ENCODE measurements around the gene ALAD.
"Not testable (repeated sequence)": the region's sequence is repeated elsewhere in the genome, so short reads cannot be mapped to it uniquely, and the experiment has no call there.

The ALAD gene

GRCh38 chr9:113421726-113422125, 20.6 kb upstream of the ALAD start:
- H3K36me3 ChIP-seq (ENCODE audit: control insufficient read depth, insufficient read depth, low read length), result no peaks in the 10 kb centered on the region
- H3K4me3 ChIP-seq (ENCODE audit: low read depth, low read length), result no peak overlapping the region
- peaks cover 8% of the 10 kb centered on the region; the same call in 1 of the 2 replicates for H3K4me1 ChIP-seq (ENCODE audit: control insufficient read depth, insufficient read depth, low read length)
- no peak overlapping the region for H3K27ac ChIP-seq (ENCODE audit: low read depth, low read length)
- H3K27me3 ChIP-seq (ENCODE audit: control insufficient read depth, insufficient read depth, low read length), result no peaks in the 10 kb centered on the region
- no peaks in the 10 kb centered on the region for H3K9me3 ChIP-seq (ENCODE audit: control insufficient read depth, insufficient read depth, low read length)
- no peak overlapping the region for H3K9ac ChIP-seq (ENCODE audit: low read depth, low read length)

GRCh38 chr9:113417370-113417769, 16.3 kb upstream of the ALAD start:
- Histone ChIP-seq H3K4me3 (ENCODE audit: low read depth, low read length) (no peak overlapping the region), H3K9ac (ENCODE audit: low read depth, low read length) (no peak overlapping the region), H3K9me3 (ENCODE audit: control insufficient read depth, insufficient read depth, low read length) (no peaks in the 10 kb centered on the region), H3K4me1 (ENCODE audit: control insufficient read depth, insufficient read depth, low read length) (no peaks in the 10 kb centered on the region), H3K27ac (ENCODE audit: low read depth, low read length) (no peak overlapping the region), H3K27me3 (ENCODE audit: control insufficient read depth, insufficient read depth, low read length) (no peaks in the 10 kb centered on the region), H3K36me3 (ENCODE audit: control insufficient read depth, insufficient read depth, low read length) (no peaks in the 10 kb centered on the region)

GRCh38 chr9:113416149-113416721, 15.2 kb upstream of the ALAD start:
- H3K4me1 ChIP-seq (ENCODE audit: control insufficient read depth, insufficient read depth, low read length), result no peaks in the 10 kb centered on the region
- H3K9me3 ChIP-seq (ENCODE audit: control insufficient read depth, insufficient read depth, low read length), result no peaks in the 10 kb centered on the region
- H3K27me3 ChIP-seq (ENCODE audit: control insufficient read depth, insufficient read depth, low read length), result no peaks in the 10 kb centered on the region
- no peak overlapping the region for H3K9ac ChIP-seq (ENCODE audit: low read depth, low read length)
- H3K4me3 ChIP-seq (ENCODE audit: low read depth, low read length), result no peak overlapping the region
- no peaks in the 10 kb centered on the region for H3K36me3 ChIP-seq (ENCODE audit: control insufficient read depth, insufficient read depth, low read length)
- no peak overlapping the region for H3K27ac ChIP-seq (ENCODE audit: low read depth, low read length)

- Histone ChIP-seq H3K36me3 (ENCODE audit: control insufficient read depth, insufficient read depth, low read length) (peaks cover 20% of the 10 kb centered on the region), H3K27ac (ENCODE audit: low read depth, low read length) (peak within 1 kb of the TSS; percentile 99)
Observed at GRCh38 chr9:113410207-113410864, 9.3 kb upstream of the ALAD start, which contains the start of the genes C9orf43 and POLE3. TSS of gene C9orf43 (plus strand) at chr9:113410747. CDS start at chr9:113413494, 2,747 bp downstream. TSS of gene POLE3 (minus strand) at chr9:113410675. CDS start at chr9:113410293, 382 bp downstream.

GRCh38 chr9:113409883-113410206, 8.8 kb upstream of the ALAD start:
- Histone ChIP-seq H3K27ac (ENCODE audit: low read depth, low read length) (peak overlapping the region; percentile 99), H3K9ac (ENCODE audit: low read depth, low read length) (peak overlapping the region; percentile 94), H3K36me3 (ENCODE audit: control insufficient read depth, insufficient read depth, low read length) (peaks cover 20% of the 10 kb centered on the region), H3K27me3 (ENCODE audit: control insufficient read depth, insufficient read depth, low read length) (no peaks in the 10 kb centered on the region), H3K4me1 (ENCODE audit: control insufficient read depth, insufficient read depth, low read length) (no peaks in the 10 kb centered on the region), H3K4me3 (ENCODE audit: low read depth, low read length) (peak overlapping the region; percentile 90), H3K9me3 (ENCODE audit: control insufficient read depth, insufficient read depth, low read length) (no peaks in the 10 kb centered on the region)

More at GRCh38 chr9:113410207-113410864, 9.3 kb upstream of the ALAD start, which contains the start of the genes C9orf43 and POLE3:
- Histone ChIP-seq H3K9ac (ENCODE audit: low read depth, low read length) (peak within 1 kb of the TSS; percentile 94), H3K4me1 (ENCODE audit: control insufficient read depth, insufficient read depth, low read length) (no peaks in the 10 kb centered on the region), H3K9me3 (ENCODE audit: control insufficient read depth, insufficient read depth, low read length) (no peaks in the 10 kb centered on the region), H3K4me3 (ENCODE audit: low read depth, low read length) (peak within 1 kb of the TSS; percentile 90), H3K27me3 (ENCODE audit: control insufficient read depth, insufficient read depth, low read length) (no peaks in the 10 kb centered on the region)

- peak overlapping the region; percentile 94 for H3K9ac ChIP-seq (ENCODE audit: low read depth, low read length)
- H3K9me3 ChIP-seq (ENCODE audit: control insufficient read depth, insufficient read depth, low read length), result no peaks in the 10 kb centered on the region
- peak overlapping the region; percentile 90 for H3K4me3 ChIP-seq (ENCODE audit: low read depth, low read length)
- H3K36me3 ChIP-seq (ENCODE audit: control insufficient read depth, insufficient read depth, low read length), result peaks cover 20% of the 10 kb centered on the region
- no peaks in the 10 kb centered on the region for H3K27me3 ChIP-seq (ENCODE audit: control insufficient read depth, insufficient read depth, low read length)
- no peaks in the 10 kb centered on the region for H3K4me1 ChIP-seq (ENCODE audit: control insufficient read depth, insufficient read depth, low read length)
- H3K27ac ChIP-seq (ENCODE audit: low read depth, low read length), result peak overlapping the region; percentile 99
Observed at GRCh38 chr9:113409481-113409880, 8.4 kb upstream of the ALAD start.

- H3K27ac ChIP-seq (ENCODE audit: low read depth, low read length); H3K4me3 ChIP-seq (ENCODE audit: low read depth, low read length); H3K9me3 ChIP-seq (ENCODE audit: control insufficient read depth, insufficient read depth, low read length); H3K27me3 ChIP-seq (ENCODE audit: control insufficient read depth, insufficient read depth, low read length); H3K9ac ChIP-seq (ENCODE audit: low read depth, low read length); H3K4me1 ChIP-seq (ENCODE audit: control insufficient read depth, insufficient read depth, low read length): not testable (repeated sequence)
- H3K36me3 ChIP-seq (ENCODE audit: control insufficient read depth, insufficient read depth, low read length), result peaks cover 20% of the 10 kb centered on the region
Observed at GRCh38 chr9:113406873-113407511, 5.9 kb upstream of the ALAD start.

- H3K9ac ChIP-seq (ENCODE audit: low read depth, low read length); H3K27ac ChIP-seq (ENCODE audit: low read depth, low read length); H3K9me3 ChIP-seq (ENCODE audit: control insufficient read depth, insufficient read depth, low read length); H3K27me3 ChIP-seq (ENCODE audit: control insufficient read depth, insufficient read depth, low read length); H3K4me1 ChIP-seq (ENCODE audit: control insufficient read depth, insufficient read depth, low read length); H3K4me3 ChIP-seq (ENCODE audit: low read depth, low read length): not testable (repeated sequence)
- peaks cover 20% of the 10 kb centered on the region for H3K36me3 ChIP-seq (ENCODE audit: control insufficient read depth, insufficient read depth, low read length)
Observed at GRCh38 chr9:113406353-113406752, 5.3 kb upstream of the ALAD start.

GRCh38 chr9:113403646-113404045, 2.6 kb upstream of the ALAD start:
- Histone ChIP-seq H3K4me1 (ENCODE audit: control insufficient read depth, insufficient read depth, low read length) (peaks cover 4% of the 10 kb centered on the region; the same call in 1 of the 2 replicates), H3K27me3 (ENCODE audit: control insufficient read depth, insufficient read depth, low read length) (no peaks in the 10 kb centered on the region), H3K27ac (ENCODE audit: low read depth, low read length) (no peak overlapping the region)

GRCh38 chr9:113399646-113400200, 1.4 kb downstream of the ALAD start:
- Histone ChIP-seq H3K9ac (ENCODE audit: low read depth, low read length) (no peak overlapping the region), H3K27ac (ENCODE audit: low read depth, low read length) (no peak overlapping the region)

More at GRCh38 chr9:113403646-113404045, 2.6 kb upstream of the ALAD start:
- H3K9me3 ChIP-seq (ENCODE audit: control insufficient read depth, insufficient read depth, low read length), result no peaks in the 10 kb centered on the region
- no peak overlapping the region for H3K4me3 ChIP-seq (ENCODE audit: low read depth, low read length)
- peaks cover 17% of the 10 kb centered on the region for H3K36me3 ChIP-seq (ENCODE audit: control insufficient read depth, insufficient read depth, low read length)
- H3K9ac ChIP-seq (ENCODE audit: low read depth, low read length), result no peak overlapping the region

GRCh38 chr9:113398796-113399195, 2.3 kb downstream of the ALAD start:
- no peaks in the 10 kb centered on the region for H3K9me3 ChIP-seq (ENCODE audit: control insufficient read depth, insufficient read depth, low read length)
- H3K4me1 ChIP-seq (ENCODE audit: control insufficient read depth, insufficient read depth, low read length), result peaks cover 4% of the 10 kb centered on the region; the same call in 1 of the 2 replicates
- H3K36me3 ChIP-seq (ENCODE audit: control insufficient read depth, insufficient read depth, low read length), result no peaks in the 10 kb centered on the region
- peak overlapping the region; percentile 57 for H3K27ac ChIP-seq (ENCODE audit: low read depth, low read length)
- H3K4me3 ChIP-seq (ENCODE audit: low read depth, low read length), result no peak overlapping the region
- no peaks in the 10 kb centered on the region for H3K27me3 ChIP-seq (ENCODE audit: control insufficient read depth, insufficient read depth, low read length)
- H3K9ac ChIP-seq (ENCODE audit: low read depth, low read length), result no peak overlapping the region

More at GRCh38 chr9:113399646-113400200, 1.4 kb downstream of the ALAD start:
- Histone ChIP-seq H3K9me3 (ENCODE audit: control insufficient read depth, insufficient read depth, low read length) (no peaks in the 10 kb centered on the region), H3K27me3 (ENCODE audit: control insufficient read depth, insufficient read depth, low read length) (no peaks in the 10 kb centered on the region), H3K4me3 (ENCODE audit: low read depth, low read length) (no peak overlapping the region), H3K36me3 (ENCODE audit: control insufficient read depth, insufficient read depth, low read length) (no peaks in the 10 kb centered on the region), H3K4me1 (ENCODE audit: control insufficient read depth, insufficient read depth, low read length) (peaks cover 4% of the 10 kb centered on the region; the same call in 1 of the 2 replicates)
